ENCODE results near the gene ALG1L2.
"Not testable (repeated sequence)": the region's sequence is repeated elsewhere in the genome, so short reads cannot be mapped to it uniquely, and the experiment has no call there.

Gene ALG1L2, protein sequence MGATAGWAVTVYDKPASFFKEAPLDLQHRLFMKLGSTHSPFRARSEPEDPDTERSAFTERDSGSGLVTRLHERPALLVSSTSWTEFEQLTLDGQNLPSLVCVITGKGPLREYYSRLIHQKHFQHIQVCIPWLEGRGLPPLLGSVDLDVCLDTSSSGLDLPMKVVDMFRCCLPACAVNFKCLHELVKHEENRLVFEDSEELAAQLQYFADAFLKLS

DNA sequence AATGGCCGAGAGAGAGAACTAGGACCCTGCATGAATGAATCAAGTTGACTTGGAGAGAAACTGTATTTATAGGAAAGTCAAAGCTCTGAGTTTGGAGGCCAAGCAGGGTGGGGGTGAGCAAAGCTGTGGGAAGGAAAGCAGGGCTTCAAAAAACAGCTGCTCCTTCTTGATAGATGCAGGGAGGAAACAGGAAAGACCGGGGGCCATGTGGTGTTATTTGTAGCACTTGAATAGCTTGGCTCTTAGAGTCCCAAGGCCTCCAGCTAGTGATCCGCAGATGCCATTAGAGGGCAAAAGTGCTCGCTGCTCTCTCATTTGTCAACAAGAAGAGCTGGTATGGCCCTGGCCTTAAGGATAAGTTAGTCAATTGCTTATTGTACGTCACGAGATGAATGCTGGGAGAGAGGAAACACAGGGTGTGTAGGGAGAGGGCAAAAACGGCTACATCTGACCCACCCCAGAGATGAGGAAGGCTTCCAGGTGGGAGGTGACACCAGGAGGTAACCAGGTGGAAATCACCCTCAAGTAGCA lies at the start of gene ALG1L2:
Gene ALG1L2 (plus strand): TSS at position 481 of the 531 bp plus-strand sequence. CDS start 186 bp downstream, outside the sequence.
- DNase-seq (ENCODE audit: low read depth, low spot score): no peak

GRCh38 chr3:130037126-130037815 lies 44.4 kb upstream of the ALG1L2 start:
- not testable (repeated sequence) for DNase-seq (ENCODE audit: low read depth, low spot score)

- not testable (repeated sequence) for DNase-seq (ENCODE audit: low read depth, low spot score)
Observed at GRCh38 chr3:130042736-130043135, 38.9 kb upstream of the ALG1L2 start.

GRCh38 chr3:130043658-130044057 lies 38.0 kb upstream of the ALG1L2 start:
- not testable (repeated sequence) for DNase-seq (ENCODE audit: low read depth, low spot score)

DNA sequence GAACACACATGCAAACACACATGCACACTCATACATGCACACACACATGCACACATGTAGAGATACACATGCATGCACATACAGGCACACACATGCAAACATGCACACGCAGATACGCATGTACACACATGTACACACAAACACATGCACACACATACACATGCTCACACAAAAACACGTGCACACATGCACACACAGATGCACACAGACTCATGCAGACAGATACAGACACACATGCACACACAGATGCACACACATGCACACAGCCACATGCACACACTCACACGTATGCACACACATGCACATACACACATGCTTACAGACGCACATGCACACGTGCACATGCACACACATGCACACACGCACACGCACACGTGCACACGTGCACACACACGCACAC lies 37.3 kb upstream of the ALG1L2 start:
- no peak for DNase-seq (ENCODE audit: low read depth, low spot score)

- DNase-seq (ENCODE audit: low read depth, low spot score): no peak
Observed at GRCh38 chr3:130048726-130049125, 32.9 kb upstream of the ALG1L2 start.

DNA sequence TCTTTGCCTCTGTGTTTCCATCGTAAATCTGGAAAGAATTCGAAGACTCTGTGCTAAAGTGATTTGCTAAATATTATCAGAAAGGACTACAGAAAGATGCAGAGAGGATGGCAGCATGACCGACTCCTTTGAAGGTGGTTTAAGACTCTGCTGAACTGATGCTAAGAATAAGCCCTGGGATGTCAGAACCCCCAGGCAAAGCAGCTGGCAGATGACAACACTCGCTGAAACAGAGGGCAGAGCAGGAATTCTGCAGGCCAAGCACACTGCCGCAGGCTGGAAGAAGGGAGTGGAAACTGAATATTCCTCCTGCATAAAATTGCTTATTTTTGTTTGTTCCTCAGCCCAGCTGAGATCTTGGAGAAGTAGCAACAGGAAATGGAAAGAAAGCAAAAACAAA lies 29.3 kb upstream of the ALG1L2 start:
- DNase-seq (ENCODE audit: low read depth, low spot score): peak; percentile 70

- DNase-seq (ENCODE audit: low read depth, low spot score): peak; percentile 62
Observed at GRCh38 chr3:130052965-130053364, 28.7 kb upstream of the ALG1L2 start.

DNA sequence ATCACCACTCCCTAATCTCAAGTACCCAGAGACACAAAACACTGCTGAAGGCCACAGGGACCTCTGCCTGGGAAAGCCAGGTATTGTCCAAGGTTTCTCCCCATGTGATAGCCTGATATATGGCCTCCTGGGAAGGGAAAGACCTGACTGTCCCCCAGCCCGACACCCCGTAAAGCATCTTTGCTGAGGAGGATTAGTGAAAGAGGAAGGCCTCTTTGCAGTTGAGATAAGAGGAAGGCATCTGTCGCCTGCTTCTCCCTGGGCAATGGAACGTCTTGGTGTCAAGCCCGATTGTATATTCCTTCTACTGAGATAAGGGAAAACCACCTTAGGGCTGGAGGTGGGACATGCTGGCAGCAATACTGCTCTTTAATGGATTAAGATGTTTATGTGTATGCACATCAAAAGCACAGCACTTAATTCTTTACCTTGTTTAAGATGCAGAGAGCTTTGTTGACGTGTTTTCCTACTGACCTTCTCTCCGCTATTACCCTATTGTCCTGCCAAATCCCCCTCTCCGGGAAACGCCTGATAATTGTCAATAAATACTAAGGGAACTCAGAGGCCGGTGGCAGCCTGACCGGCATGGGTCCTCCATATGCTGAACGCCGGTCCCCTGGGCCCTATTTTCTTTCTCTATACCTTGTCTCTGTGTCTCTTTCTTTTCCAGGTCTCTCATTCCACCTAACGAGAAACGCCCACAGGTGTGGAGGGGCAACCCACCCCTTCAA lies 23.9 kb upstream of the ALG1L2 start:
- peak; percentile 80 for DNase-seq (ENCODE audit: low read depth, low spot score)

DNA sequence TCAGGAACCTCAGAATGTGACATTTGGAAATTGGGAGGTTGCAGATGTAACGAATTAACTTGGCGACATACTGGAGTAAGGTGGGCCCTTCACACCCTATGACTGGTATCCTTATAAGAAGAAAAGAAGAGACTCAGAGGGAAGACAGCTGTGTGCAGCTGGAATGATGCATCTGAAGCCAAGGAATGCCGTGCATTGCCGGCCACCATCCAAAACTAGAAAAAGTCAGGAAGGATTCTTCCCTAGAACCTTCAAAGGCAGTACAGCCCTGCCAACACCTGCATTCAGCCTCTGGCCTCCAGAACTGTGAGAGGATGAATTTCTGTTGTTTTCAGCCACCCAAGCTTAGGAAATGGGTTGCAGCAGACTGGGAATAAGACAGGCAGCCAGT lies 23.4 kb upstream of the ALG1L2 start:
- not testable (repeated sequence) for DNase-seq (ENCODE audit: low read depth, low spot score)

- DNase-seq (ENCODE audit: low read depth, low spot score): peak; percentile 30
Observed at GRCh38 chr3:130058716-130059115, 22.9 kb upstream of the ALG1L2 start.

DNA sequence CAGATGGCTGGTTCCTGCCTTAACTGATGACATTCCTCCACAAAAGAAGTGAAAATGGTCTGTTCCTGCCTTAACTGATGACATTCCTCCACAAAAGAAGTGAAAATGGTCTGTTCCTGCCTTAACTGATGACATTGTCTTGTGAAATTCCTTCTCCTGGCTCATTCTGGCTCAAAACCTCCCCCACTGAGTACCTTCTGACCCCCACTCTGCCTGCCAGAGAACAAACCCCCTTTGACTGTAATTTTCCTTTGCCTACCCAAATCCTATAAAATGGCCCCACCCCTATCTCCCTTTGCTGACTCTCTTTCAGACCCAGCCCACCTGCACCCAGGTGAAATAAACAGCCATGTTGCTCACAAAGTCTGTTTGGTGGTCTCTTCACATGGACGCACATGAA lies 22.5 kb upstream of the ALG1L2 start:
- peak; percentile 49 for DNase-seq (ENCODE audit: low read depth, low spot score)

DNA sequence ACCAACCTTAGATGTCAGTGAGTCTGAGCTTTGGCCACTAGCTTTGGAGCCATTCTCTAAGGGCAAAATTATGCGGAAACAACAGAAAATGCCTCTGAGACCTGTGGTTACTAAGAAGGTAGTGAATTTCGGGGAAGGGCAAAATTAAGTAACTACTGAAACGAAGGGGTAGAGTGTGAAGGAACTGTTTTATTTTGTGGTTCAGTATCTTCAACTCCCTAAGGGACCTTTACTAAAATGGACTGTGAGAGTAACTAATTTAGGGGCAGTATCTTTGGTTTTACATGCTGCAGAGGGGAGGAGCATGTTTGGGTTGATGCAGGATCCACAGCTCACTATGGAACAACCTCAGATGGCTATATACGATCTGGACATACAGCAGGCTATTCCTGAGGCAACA lies 8.0 kb upstream of the ALG1L2 start:
- no peak for DNase-seq (ENCODE audit: low read depth, low spot score)

- peak; percentile 35 for DNase-seq (ENCODE audit: low read depth, low spot score)
Observed at GRCh38 chr3:130077636-130078035, 4.0 kb upstream of the ALG1L2 start.

DNA sequence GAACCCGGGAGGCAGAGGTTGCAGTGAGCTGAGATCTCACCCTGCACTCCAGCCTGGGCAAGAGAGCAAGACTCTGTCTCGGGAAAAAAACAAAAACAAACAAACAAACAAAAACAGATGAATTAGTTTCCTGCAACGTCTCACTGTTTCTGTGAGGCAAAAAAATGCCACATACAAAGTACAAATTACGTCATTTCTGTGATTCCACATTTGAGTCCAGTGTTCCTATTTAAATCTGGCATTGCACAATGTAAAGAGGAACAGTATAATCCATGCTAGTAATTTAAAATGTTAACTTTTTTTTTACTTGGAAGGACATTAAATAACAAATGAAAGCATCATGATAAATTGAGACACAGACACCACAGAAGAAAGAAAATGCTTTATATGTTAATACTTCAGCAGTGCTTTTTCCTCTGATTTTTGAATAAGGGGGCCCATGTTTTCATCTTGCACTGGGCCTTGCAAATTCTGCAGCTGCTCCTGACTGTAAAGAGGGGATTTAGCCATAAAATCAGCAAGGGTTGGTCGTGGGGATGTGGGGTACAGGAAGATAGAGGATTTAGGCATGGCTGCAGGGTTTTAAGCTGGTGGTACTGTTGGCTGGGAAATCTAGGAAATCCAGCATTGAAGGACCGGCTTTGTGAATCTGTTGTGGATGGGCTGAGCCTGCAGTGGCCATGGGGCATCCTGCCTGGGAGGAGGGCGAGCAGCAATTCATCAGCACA lies 1.9 kb downstream of the ALG1L2 start:
- DNase-seq (ENCODE audit: low read depth, low spot score): not testable (repeated sequence)

- no peak for DNase-seq (ENCODE audit: low read depth, low spot score)
Observed at GRCh38 chr3:130084436-130084980, 2.9 kb downstream of the ALG1L2 start.

DNA sequence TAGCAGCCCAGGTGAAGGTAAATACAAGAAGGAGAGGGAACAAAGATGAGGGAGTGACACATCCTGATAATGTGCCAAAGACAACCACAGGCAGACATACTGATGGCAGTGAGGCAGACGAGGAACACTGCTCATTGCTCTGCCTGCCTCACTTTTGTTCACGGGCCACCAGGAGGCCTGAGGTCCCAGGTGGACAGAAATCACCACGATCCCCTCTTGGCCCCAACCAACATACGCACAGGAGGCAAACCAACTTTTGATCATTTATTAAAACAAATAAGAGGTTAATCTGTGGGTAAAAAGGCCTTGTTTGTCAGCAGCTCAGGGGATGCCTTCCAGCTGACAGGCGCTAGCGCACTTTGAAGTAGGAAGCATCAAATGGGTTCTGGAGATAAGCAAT lies 4.2 kb downstream of the ALG1L2 start:
- DNase-seq (ENCODE audit: low read depth, low spot score): peak; percentile 13

GRCh38 chr3:130086628-130087027 lies 5.0 kb downstream of the ALG1L2 start:
- not testable (repeated sequence) for DNase-seq (ENCODE audit: low read depth, low spot score)

- DNase-seq (ENCODE audit: low read depth, low spot score): no peak
Observed at GRCh38 chr3:130088061-130088460, 6.4 kb downstream of the ALG1L2 start.

DNA sequence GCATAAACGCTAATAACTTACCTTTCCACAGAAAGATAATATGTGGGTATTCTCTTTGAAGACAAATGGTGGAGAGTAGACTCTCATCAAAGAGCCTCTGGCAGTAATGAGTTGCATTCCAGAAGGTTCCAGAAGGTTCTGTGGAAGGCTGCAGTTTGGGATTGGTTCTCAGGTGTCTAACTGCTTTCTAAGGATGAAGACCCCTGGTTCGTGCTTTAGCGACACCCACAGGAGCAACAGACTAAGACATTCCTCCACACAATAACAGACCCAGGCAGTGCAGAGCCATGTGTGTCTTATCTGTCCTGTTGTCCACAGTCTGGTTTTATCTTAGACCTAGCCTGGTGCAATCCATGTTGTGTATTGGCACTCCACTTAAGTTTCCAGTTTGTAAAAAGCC lies 9.1 kb downstream of the ALG1L2 start:
- DNase-seq (ENCODE audit: low read depth, low spot score): peak; percentile 45

DNA sequence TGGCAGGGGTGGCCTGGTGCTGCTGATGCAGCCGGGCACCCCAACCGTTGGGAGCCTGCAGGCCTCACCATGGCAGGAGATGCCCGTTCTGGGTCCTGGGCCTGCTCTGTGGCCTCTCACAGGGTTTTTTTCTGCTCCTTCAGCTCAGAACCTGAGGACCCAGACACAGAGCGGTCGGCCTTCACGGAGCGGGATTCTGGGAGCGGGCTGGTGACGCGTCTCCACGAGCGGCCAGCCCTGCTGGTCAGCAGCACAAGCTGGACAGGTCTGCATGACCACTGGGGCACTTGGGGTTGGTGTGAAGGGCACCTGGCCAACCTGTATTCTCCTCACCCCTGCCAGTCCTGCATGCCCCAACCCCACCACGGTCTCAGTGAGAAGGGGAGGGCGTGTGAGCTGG lies 10.3 kb downstream of the ALG1L2 start:
- DNase-seq (ENCODE audit: low read depth, low spot score): no peak
